GM12878 (cell line): ENCODE data around the gene GAS6.

Experiments
- NR2C1 ChIP-seq: fragments of 450-650 bp; IDR thresholded peaks from 2 replicates; pipeline ENCODE4 v1.6.1; 2017; ENCODE audit warnings: antibody characterized with exemption, mild to moderate bottlenecking, moderate library complexity
- SP1 ChIP-seq: IDR thresholded peaks from one replicate; pipeline ENCODE4 v1.6.1; 2011; ENCODE audit warnings: low read depth, low read length
- ZBED1 ChIP-seq: IDR thresholded peaks from 2 replicates; pipeline ENCODE4 v1.6.1; 2016; ENCODE audit warnings: borderline replicate concordance
- TF ChIP-seq, protein P1 (sequence below): IDR thresholded peaks from 2 replicates; pipeline ENCODE4 v1.6.1; 2012; ENCODE audit warnings: low read depth, low read length, improper control_type of control experiment

DNA sequence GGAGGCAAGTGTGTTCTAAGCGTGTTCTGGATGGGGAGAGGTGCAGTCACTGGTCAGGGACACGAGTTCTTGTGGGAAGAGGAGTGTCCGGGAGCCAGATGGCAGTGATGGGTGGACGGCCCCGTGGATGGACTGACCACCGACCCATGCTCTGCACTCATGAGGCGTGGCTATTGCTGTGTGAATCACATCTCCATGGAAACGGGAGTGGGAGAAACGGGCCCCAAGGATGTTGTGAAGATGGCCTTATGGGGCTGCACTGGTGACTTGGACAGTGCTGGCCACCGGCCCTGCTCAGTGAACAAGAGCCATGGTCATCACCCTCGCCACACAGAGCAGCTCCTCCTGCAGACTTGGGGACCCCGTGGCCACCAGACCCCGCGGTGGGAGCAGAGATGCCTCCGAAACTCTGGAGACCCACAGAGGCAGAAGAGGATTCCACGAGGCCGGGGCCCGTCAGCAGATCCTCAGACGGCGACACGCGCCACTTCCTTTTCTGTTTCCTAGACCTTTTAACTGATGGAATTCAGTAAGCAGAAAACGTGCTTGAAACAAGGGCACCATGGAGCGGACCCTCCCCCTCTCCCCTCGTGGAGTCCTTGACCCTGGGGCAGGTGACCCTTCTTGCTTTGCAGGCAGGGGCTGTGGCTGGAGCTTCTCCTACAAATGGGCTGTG is 47.5 kb downstream of the GAS6 start:
- TF ChIP-seq ZBED1, result no peak
- TF ChIP-seq NR2C1, result no peak
- no peak for TF ChIP-seq SP1
- TF ChIP-seq, protein P1, sequence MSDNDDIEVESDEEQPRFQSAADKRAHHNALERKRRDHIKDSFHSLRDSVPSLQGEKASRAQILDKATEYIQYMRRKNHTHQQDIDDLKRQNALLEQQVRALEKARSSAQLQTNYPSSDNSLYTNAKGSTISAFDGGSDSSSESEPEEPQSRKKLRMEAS, result no peak
